GM18873 (cell line): ENCODE results near the gene MAP3K4.
"Not testable (repeated sequence)": the region's sequence is repeated elsewhere in the genome, so short reads cannot be mapped to it uniquely, and the experiment has no call there.

ENCODE experiments used
- ATAC-seq: cut with Tn5 transposase; IDR thresholded peaks from one replicate; pipeline ENCODE4 v1.9.1; 2021; ENCODE audit warnings: mild to moderate bottlenecking, moderate library complexity, moderate number of reproducible peaks; ENCODE audit not compliant: unreplicated experiment, low FRiP score

The MAP3K4 gene

DNA sequence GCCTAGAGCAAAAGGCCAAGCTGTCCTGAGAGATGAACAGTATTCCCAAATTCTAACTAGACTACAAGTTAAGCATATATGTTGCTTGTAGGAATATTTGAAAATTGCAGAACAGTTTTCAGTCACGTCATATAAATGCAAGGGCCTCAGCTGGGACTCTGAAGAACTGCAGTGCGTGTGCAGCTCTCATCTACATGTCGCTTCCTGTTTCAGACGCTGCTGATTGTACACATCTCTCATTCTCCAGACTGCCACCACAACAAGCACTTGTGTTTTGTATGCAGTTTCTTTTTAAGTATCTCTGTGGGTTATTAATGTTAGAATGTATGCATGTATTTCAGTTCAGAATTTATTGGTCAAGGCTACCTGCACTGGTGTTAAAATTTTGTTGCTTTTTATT, 119.7 kb downstream of the MAP3K4 start:
- ATAC-seq, result no peak

DNA sequence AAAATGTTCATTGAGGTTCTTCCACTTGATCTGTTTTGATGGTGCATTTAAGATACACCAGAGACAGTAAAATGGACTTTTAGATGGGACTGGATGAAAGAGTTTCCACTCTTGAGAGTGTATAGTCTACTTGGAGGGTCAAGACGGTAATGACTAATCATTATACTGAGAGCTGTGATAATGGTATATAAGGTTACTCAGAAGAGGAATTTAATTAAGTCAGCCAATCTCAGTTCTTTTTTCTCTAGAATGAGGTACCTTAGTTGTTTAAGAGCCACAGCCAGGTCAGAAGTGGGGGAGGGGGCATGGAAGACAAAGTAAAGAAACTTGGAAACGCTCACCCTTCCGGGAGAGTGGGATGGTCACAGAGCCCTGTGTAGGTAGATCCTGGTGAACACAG, 123.9 kb downstream of the MAP3K4 start:
- no peak for ATAC-seq

DNA sequence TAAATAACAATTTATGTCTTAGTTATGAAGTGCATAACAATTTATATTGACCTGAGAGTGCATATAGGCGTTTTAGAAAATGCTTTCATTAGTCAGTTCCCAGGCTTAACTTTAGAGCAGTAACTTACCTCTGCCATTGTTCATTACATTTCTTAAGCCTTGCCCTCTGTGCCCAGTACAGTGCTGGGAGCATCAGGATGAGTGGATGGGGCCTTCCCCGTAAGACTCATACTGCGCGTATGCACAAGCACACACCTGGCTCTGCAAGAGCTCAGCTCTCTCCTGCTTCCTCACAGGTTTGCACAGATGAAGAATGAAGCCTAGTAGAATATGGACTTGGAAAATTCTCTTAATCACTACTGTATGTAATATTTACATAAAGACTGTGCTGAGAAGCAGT, 125.0 kb downstream of the MAP3K4 start:
- ATAC-seq, result no peak

DNA sequence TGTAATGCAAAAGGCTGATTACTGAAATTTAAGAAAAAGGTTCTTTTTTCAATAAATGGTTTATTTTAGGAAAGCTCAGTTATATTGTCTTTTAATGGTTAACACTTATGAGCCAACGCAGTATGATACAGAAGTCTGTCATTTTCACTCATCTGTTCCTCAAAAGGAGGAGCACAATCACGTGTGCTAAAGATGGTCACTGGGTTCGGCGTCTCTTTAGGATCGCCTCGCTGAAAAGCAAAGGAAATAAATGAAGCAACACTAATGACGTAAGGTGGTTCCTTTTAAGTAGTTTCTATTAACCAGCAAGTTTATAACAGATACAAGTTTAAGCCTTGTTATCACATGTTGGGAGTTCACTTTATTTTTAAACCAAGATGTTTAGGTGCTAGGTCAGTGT, 125.7 kb downstream of the MAP3K4 start:
- no peak for ATAC-seq

DNA sequence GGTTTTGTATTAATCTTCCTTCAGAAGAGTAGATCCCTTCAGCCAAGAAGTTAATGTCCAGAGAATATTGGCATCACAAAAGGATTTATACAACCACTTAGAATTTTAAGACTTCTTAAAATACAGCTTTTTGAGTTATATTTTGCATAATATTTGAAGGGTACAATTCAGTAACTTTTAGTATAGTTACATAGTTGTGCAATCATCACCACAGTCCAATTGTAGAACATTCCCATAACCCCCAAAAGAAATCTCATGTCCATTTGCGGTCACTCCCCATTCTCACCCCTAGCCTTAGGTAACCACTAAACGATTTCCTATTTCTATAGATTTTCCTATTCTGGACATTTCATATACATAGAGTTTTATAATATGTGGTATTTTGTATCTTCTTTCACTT, 126.4 kb downstream of the MAP3K4 start:
- ATAC-seq, result no peak

DNA sequence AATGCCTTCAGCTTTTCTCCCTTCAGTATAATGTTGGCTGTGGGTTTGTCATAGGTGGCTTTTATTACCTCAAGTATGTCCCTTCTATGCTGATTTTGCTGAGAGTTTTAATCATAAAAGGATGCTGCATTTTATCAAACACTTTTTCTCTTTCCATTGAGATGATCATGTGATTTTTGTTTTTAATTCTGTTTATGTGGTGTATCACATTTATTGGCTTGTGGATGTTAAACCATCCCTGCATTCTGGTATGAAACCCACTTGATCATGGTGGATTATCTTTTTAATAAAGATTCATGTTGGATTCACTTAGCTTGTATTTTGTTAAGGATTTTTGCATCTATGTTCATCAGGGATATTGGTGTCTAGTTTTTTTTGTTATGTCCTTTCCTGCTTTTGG, 131.8 kb downstream of the MAP3K4 start:
- ATAC-seq, result not testable (repeated sequence)

DNA sequence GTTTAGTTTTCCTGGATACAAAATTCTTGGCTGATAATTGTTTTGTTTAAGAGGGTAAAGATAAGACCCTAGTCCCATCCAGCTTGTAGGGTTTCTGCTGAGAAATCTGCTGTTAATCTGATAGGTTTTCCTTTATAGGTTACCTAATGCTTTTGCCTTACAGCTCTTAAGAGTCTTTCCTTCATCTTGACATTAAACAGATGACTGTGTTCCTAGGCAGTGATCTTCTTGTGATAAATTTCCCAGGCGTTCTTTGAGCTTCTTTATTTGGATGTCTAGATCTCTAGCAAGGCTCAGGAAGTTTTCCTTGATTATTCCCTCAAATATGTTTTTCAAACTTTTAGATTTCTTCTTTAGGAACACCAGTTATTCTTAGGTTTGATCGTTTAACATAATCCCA, 134.0 kb downstream of the MAP3K4 start:
- no peak for ATAC-seq

DNA sequence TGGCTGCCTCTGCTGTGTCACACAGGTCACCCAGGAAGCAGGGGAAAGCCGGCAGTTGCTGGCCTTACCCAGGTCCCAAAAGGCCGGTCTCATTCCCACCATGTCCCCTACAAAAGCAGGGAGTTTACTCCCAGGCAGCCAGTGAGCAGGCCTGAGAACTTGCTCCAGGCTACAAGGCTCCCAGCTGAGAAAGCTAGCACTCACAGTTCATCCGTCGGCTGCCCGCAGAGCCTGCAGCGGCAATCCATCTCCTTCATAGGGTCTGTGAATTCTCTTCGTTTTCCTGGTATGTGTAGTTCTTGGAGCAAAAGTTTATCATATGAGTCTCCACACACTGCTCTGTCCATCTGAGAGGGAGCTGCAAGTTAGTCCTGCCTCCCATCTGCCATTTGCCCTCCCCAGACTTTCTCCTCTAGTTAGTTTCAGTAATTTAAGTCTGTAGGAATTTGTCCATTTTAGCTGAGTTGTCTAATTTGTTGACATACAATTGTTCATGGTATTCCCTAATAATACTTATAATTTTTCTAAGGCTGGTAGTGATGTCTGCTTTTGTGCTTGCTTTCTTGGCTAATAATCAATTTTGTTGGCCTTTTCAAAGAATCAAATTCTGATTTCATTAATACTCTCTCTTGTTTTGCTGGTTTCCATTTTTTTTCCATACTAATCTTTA, 135.6 kb downstream of the MAP3K4 start:
- no peak for ATAC-seq

DNA sequence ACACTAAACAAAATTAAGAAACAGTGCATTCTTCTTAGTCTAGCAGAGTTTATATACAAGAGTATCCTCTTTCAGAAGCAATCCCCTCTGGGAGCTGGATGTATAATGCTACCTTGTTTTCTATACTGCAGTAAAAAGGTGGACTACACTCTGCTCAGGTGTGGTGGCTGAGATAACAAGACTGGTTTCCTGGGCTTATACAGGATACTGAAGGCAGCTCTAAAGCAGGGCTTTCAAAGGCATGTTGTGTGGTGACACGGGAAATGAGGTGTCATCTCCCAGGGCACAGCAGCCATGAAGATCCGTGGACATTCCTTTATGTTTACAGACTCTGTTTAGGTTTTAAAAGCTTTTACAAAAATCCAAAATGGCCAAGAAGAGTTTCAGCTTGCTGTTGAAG, 136.7 kb downstream of the MAP3K4 start:
- ATAC-seq, result no peak

DNA sequence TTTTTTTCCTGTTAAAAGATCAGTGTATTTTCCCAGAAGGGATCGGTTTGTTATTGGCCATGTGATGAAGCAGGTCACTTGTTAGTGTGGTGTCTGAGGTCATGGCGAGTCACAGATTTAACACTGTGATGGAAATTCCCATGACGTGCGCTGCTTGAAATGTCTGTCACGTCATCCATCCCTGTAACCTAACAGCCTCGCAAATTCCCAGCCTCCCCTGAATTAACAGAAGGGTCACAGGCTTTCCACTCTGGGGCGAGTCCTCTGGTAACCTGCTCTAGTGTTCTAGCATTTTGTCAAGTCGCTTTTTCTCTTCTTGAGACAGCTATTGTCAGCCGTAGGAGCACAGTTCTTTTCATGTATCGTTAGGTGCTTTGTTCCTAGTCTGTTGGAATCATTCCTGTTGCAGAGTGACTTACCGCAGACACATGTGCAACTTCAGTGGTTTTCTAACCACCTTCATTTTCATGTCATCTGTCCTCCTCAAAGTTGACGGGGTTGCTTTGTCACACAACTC, 137.2 kb downstream of the MAP3K4 start:
- ATAC-seq, result no peak

DNA sequence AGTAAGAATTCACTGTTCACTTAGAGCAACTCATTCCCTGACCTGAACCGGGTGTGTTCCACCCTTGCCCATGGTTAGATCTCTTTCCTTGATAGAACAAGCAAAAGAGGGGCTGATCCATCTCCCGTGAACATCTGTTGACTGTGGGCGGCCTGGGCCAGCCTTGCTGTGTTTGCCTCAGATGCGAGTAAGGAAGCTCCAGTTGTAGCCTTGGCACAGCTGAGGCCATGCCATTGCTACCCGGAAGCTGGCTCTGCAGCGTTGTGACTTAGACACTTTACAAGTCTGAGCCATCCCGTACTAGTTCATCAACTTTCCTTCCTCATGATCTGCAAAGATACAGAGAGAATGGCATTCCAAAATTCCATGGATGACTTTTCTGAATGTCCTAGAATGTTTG, 139.0 kb downstream of the MAP3K4 start:
- ATAC-seq, result no peak

DNA sequence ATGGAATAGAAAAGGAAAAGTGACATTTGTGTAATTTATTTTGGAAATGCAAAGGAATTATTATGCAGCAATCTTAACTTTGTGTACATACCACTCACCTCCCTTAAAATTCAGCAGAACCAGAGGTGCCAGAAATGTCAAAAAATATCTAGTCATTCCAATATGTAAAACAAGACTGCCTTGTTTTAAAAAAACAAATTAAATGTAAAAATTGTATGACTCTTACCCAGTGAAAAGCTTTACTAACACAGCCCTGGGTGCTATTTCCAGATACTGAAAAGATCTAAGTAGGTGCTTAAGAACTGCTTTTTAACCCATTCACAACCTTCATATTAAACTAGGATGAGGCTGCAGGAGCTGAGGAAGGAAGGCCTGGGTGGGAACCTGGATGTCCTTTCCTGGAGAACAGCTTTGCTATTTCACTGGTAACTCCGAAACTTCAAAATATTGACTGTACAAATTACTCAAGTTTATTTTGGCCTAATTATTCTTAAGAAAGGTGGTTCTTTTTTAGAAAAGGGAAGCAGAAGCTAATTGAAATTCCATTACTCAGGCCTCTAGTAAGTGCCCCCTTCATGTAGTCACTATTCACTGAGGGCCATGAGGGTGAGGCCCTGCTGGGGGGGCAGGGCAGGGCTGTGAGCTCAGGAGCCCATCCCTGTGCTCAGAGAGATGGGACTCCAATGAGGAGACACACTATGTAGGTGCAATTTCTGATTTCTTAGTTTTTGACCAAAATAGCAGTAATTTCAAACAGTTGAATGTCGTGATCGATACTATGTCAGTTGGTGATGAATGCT, 139.6 kb downstream of the MAP3K4 start:
- no peak for ATAC-seq

DNA sequence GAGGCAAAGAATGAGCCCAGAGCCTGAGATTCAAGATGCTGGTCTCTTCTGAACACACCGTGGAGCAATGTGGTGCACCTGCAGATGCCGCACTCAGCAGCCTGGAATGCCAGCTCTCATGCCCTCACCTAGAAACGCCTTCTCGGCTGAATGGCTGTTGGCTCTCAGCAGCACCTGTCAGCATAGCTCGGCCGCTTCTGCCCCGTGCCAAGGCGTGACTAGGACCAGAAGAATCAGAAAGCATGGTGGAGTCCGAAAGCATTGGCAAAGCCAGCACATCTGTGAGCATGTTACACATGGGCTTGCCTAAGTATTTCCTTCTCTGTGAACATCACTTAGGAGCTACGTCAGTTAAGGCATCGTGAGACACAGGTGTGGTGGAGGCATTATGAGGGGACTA, 140.8 kb downstream of the MAP3K4 start:
- ATAC-seq, result no peak

DNA sequence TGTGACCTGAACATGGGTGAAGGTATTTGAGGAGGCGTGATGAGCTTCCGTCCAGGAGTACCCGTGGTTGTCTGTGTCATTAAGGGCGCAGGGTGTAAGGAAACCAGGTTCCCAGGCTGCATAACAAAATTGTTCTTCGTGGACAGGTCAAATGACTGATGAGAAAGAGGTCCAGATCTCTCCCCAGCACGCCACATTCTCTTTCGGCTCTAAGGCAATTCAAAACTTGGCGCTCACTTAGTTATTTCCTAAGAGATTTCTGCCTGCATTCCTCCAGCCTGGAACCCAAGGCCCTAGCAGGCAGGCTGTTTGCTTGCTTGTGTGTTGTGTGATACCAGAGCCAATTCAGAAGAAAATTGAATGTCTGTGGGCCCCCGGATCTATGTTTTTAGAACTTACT, 142.4 kb downstream of the MAP3K4 start:
- ATAC-seq, result no peak

DNA sequence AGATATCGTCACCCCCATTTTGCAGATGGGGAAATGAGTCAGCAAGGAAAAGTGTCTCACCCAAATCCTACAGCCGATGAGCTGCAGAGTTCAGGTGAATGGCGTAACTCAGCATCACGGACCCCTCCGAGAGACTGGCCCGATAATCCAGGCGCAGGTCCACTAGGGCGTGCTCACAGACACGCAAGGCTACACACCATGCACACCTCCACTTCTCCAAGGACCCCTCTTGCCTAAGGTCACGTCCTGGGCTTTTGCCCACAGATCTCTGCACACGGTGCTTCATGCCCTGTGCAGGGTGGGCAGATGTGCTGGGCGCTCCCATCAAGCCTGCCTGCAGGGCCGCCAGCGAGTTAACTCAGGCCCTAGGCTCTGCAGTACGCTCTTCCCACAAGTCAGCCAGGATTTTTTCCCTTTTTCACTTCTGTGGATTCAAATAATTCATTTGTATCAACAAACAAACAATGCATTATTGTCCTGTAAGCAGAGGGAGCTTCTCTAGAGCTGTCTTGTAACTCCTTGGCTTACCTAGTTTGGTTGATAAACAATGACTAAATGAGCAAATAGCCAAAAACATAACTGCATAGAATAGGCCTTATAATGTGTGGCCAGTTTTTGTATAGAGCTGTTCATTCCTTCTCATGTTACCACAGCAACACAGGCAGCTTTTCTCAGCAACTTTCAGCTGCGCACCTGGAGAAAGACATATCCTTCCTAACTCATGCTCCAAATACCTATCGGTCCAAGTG, 143.2 kb downstream of the MAP3K4 start:
- no peak for ATAC-seq

DNA sequence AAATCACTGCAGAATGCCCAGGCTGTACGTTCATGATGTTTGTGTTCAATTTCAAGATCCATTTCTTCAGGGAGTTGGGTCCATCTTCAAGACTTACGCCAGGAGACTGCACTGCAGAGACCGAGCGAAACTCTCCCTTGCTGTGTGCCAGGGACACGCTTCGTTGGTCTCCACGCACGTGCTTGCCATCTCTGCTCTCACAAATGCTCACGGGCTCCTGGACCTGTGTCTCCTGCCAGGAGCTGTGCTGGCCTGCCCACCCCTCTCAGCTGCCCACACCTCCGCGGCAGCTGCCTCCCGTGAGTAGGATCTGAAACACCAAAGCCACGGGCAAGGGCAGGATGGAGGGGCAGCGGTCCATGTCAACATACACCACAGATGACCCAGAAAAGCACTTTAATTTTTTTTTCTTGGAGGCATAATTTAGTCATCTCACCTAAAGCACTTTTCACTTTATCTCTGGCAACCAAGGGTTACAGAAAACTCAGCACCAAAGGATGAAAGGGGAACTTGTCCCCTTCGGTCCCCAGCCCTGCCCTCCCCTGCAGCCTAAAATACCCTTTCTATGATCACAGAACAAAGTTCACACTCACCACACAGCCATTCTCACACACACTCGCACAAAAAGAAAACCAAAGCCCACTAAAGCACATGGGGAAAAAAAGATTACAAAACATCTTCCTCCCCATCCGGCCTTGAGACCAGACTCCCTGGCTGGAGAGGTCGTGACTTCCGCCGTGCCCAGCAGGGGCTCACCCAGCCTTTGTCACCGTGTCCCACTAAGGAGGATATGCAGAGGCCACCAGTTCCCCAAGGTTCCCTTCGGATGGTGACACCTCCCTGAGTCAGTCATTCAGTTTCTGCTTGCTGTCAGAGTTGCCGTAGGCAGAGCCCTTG, 144.4 kb downstream of the MAP3K4 start:
- no peak for ATAC-seq

DNA sequence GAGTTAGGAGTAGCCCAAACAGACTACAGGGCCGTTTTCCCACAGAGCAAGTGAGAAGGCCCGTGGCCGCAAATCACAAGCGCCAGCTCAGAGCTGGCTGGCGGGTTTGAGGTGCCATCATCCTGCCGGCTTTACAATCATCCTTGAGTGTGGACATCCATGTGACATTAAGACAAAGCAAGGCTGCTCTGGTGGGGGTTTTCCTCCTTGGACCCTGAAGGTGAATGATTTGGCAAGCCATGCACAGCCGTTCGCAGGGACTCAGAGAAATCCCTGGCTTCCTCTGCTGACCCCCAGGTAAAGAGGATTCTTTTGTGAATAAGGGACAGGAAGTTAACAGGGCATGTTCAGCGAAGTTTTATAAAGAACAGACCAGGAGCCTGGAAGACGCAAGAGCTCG, 145.1 kb downstream of the MAP3K4 start:
- no peak for ATAC-seq

DNA sequence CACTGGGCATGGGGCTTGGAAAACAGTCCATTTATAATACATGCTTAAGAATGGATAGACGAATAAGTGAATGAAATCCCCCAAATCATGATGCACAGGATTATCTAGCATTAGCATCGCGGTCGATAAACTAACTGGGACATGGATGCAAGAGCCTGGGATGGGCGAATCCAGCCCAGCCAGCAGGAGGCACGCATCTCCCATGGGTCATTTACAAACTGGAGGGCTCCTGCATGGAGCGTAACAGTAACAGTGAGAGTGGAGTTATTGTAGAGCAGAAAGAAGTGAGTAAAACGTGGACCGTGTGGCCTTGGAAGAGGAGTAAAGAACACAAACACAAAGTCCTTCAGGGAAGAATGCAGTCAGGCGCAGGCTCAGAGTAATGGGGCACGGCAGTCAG, 145.8 kb downstream of the MAP3K4 start:
- ATAC-seq, result no peak

DNA sequence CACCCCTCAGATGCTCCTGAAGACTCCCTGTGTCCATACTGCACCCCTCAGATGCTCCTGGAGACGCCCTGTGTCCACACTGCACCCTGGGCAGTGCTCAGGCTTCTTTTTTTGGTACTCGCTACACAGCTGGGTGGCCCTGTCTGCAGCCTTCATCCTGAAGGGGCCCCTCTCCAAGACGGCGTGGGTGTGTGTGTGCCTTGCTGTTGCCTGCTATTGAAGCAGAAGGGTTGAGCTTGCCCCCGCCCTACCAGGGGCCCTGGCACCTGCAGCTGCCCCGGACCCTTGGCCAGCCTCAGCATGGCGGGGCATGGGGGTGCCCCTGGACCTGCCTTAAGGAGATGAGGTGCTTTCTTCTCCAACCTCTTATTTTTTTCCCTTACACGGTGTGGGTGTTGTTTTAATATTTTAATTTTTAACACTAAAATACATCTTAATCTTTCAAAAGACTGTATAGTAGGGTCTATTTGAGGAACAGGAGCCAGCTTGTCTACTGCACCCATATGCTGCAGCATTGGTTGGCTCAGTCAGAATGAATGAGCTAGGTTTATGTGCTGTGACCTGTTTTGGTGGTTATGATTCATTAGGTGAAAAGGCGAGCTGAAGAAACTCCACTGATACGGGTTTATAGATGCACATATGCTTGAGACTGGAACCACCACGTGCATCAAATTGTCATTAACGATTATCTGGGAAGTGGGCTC, 146.4 kb downstream of the MAP3K4 start:
- no peak for ATAC-seq
